Sigmoid colon (tissue), 3 donors: ENCODE measurements around the gene IRX2.

Source experiments
- CTCF ChIP-seq, 4 experiments: fragments of 450-650 bp in 3 of 4; fragments of 200-600 bp in 1 of 4; IDR thresholded peaks; one replicate each; pipeline ENCODE4 v1.5.1; 2016 to 2019; ENCODE audit warnings: antibody characterized with exemption in 4 of 4, mild to moderate bottlenecking in 3 of 4, moderate library complexity in 2 of 4
- POLR2A ChIP-seq, 2 donors: fragments of 450-650 bp; IDR thresholded peaks; one replicate each; pipeline ENCODE4 v1.6.1; 2016; ENCODE audit warnings: antibody characterized with exemption in 2 of 2, mild to moderate bottlenecking in 2 of 2, moderate library complexity in 2 of 2

- TF ChIP-seq CTCF (IDR thresholded peaks at IDR 0.05) (no peak), POLR2A (IDR thresholded peaks at IDR 0.05) (no peak)
Measured at GRCh38 chr5:2722901-2723300, 28.6 kb downstream of the IRX2 start.
